ENCODE data around the gene LZTS2. TPM values are rescaled to one million over a fixed set of nuclear protein-coding genes. Genes with fewer than 3 reads are reported as not detected.

Gene LZTS2
- total RNA-seq, 1 experiment from 2014 or later = 20.3 TPM

GRCh38 chr10:100998183-100998990, 1.2 kb upstream of the LZTS2 start:
- peak; percentile 82 for DNase-seq (ENCODE audit: low read depth)

GRCh38 chr10:100998991-100999741, 442 bp upstream of the LZTS2 start:
- peak; percentile 68 for DNase-seq (ENCODE audit: low read depth)

GRCh38 chr10:101000127-101000914, 713 bp downstream of the LZTS2 start:
- DNase-seq (ENCODE audit: low read depth) = no peak

- DNase-seq (ENCODE audit: low read depth) = peak; percentile 74
These were observed 1.5 kb downstream of the LZTS2 start for GRCh38 chr10:101000915-101001658.

GRCh38 chr10:101001659-101002035, 2.0 kb downstream of the LZTS2 start:
- DNase-seq (ENCODE audit: low read depth) = no peak

GRCh38 chr10:101002456-101002855, 2.8 kb downstream of the LZTS2 start:
- DNase-seq (ENCODE audit: low read depth) = no peak

GRCh38 chr10:101003639-101004206, 4.1 kb downstream of the LZTS2 start:
- no peak for DNase-seq (ENCODE audit: low read depth)

GRCh38 chr10:101005361-101005760, 5.8 kb downstream of the LZTS2 start:
- DNase-seq (ENCODE audit: low read depth) = no peak

GRCh38 chr10:101005869-101006567, 6.4 kb downstream of the LZTS2 start:
- no peak for DNase-seq (ENCODE audit: low read depth)

GRCh38 chr10:101006593-101007098, 7.0 kb downstream of the LZTS2 start:
- no peak for DNase-seq (ENCODE audit: low read depth)

- no peak for DNase-seq (ENCODE audit: low read depth)
These were observed 7.6 kb downstream of the LZTS2 start for GRCh38 chr10:101007099-101007711.

- DNase-seq (ENCODE audit: low read depth) = no peak
These were observed 8.6 kb downstream of the LZTS2 start for GRCh38 chr10:101007915-101008822.

- DNase-seq (ENCODE audit: low read depth) = no peak
These were observed 9.3 kb downstream of the LZTS2 start for GRCh38 chr10:101008823-101009423.

GRCh38 chr10:101010329-101010728, 10.7 kb downstream of the LZTS2 start:
- DNase-seq (ENCODE audit: low read depth) = no peak

- no peak for DNase-seq (ENCODE audit: low read depth)
These were observed 12.2 kb downstream of the LZTS2 start for GRCh38 chr10:101011517-101012423.

GRCh38 chr10:101012525-101013364, 13.1 kb downstream of the LZTS2 start:
- peak; percentile 88 for DNase-seq (ENCODE audit: low read depth)
